Non-pigmented ciliary epithelial cell (primary cell): ENCODE data around the gene CPB2.

Experiments used
- DNase-seq: peaks from one replicate; pipeline ENCODE4 v3.0.0-alpha.2; 2010; ENCODE audit warnings: low read depth

CPB2 gene

GRCh38 chr13:46126552-46127357, 21.9 kb upstream of the CPB2 start:
- peak; percentile 27 for DNase-seq

- no peak for DNase-seq
Measured at GRCh38 chr13:46126056-46126455, 21.2 kb upstream of the CPB2 start.

- no peak for DNase-seq
Measured at GRCh38 chr13:46124967-46125933, 20.4 kb upstream of the CPB2 start.

- no peak for DNase-seq
Measured at GRCh38 chr13:46124531-46124966, 19.7 kb upstream of the CPB2 start.

- no peak for DNase-seq
Measured at GRCh38 chr13:46122304-46122703, 17.5 kb upstream of the CPB2 start.

- DNase-seq: no peak
Measured at GRCh38 chr13:46121597-46122163, 16.8 kb upstream of the CPB2 start.

- DNase-seq: no peak
Measured at GRCh38 chr13:46121033-46121432, 16.2 kb upstream of the CPB2 start.

GRCh38 chr13:46119883-46120614, 15.2 kb upstream of the CPB2 start:
- peak; percentile 57 for DNase-seq

GRCh38 chr13:46116653-46117502, 12.0 kb upstream of the CPB2 start:
- DNase-seq: no peak

GRCh38 chr13:46114613-46115012, 9.8 kb upstream of the CPB2 start:
- DNase-seq: no peak

GRCh38 chr13:46113596-46113995, 8.8 kb upstream of the CPB2 start:
- peak; percentile 27 for DNase-seq

GRCh38 chr13:46111151-46111550, 6.3 kb upstream of the CPB2 start:
- DNase-seq: no peak

- no peak for DNase-seq
Measured at GRCh38 chr13:46109451-46109850, 4.6 kb upstream of the CPB2 start.

- no peak for DNase-seq
Measured at GRCh38 chr13:46106839-46107371, 2.1 kb upstream of the CPB2 start.

GRCh38 chr13:46103037-46103436, 1.8 kb downstream of the CPB2 start:
- DNase-seq: no peak

GRCh38 chr13:46102255-46102605, 2.6 kb downstream of the CPB2 start:
- DNase-seq: no peak

GRCh38 chr13:46101484-46102254, 3.2 kb downstream of the CPB2 start:
- DNase-seq: no peak

GRCh38 chr13:46101002-46101401, 3.8 kb downstream of the CPB2 start:
- DNase-seq: no peak

- DNase-seq: no peak
Measured at GRCh38 chr13:46100191-46100815, 4.5 kb downstream of the CPB2 start.
